ENCODE data around the gene TSEN54. TPM values are rescaled to one million over a fixed set of nuclear protein-coding genes. Genes with fewer than 3 reads are reported as not detected.

The TSEN54 gene
- total RNA-seq, 1 donor from 2014 or later, result 92.7 TPM

- H3K27me3 ChIP-seq, result no peaks in the 10 kb centered on the region
These were observed 47.9 kb downstream of the TSEN54 start for GRCh38 chr17:75564195-75564594.

GRCh38 chr17:75565066-75565465 lies 48.7 kb downstream of the TSEN54 start:
- Histone ChIP-seq H3K9me3 (no peaks in the 10 kb centered on the region), H3K4me3 (no peak overlapping the region), H3K27ac (no peak overlapping the region), H3K36me3 (peaks cover 3 to 18% of the 10 kb centered on the region in 2 donors), H3K27me3 (no peaks in the 10 kb centered on the region), H3K4me1 (no peaks in the 10 kb centered on the region)
- no peak for TF ChIP-seq CTCF (IDR thresholded peaks at IDR 0.05)
- intact Hi-C loops (cut with DNase I), result no loop called here
- DNase-seq (ENCODE audit: low spot score in 2 of 2), result no peak

More at GRCh38 chr17:75564195-75564594, 47.9 kb downstream of the TSEN54 start:
- H3K9me3 ChIP-seq, result no peaks in the 10 kb centered on the region
- H3K27ac ChIP-seq, result no peak overlapping the region
- no peak for TF ChIP-seq CTCF (IDR thresholded peaks at IDR 0.05)
- intact Hi-C loops (cut with DNase I), result no loop called here
- H3K36me3 ChIP-seq, result peaks cover 3 to 18% of the 10 kb centered on the region in 2 donors
- no peak for DNase-seq (ENCODE audit: low spot score in 2 of 2)
- no peak overlapping the region for H3K4me3 ChIP-seq
- no peaks in the 10 kb centered on the region for H3K4me1 ChIP-seq

DNA sequence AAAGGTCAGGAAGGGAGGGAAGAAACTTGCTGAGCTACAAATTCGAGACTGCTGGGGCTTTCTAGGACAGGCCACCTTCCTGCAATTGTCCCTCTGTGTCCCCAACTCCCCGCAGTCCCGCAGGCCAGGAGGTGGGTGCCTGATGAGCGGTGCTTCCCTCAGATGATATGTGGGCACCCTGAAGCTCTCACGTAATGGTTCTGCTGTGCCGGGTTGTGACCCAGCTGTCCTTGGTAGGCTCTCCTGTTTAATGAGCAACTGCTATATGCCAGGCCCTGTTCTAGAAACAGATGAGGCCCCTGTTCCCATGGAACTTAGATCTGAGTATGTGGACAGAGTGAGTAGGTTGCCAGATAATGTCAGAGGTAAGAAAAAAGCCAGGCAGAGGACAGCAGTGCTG lies 49.3 kb downstream of the TSEN54 start:
- Histone ChIP-seq H3K9me3 (no peaks in the 10 kb centered on the region), H3K4me3 (no peak overlapping the region), H3K27me3 (no peaks in the 10 kb centered on the region), H3K36me3 (peaks cover 3 to 18% of the 10 kb centered on the region in 2 donors), H3K4me1 (no peaks in the 10 kb centered on the region), H3K27ac (no peak overlapping the region)
- no peak for TF ChIP-seq CTCF (IDR thresholded peaks at IDR 0.05)
- no peak for DNase-seq (ENCODE audit: low spot score in 2 of 2)
- intact Hi-C loops (cut with DNase I), result no loop called here

- Histone ChIP-seq H3K9me3 (no peaks in the 10 kb centered on the region), H3K36me3 (peaks cover 3 to 18% of the 10 kb centered on the region in 2 donors), H3K4me1 (no peaks in the 10 kb centered on the region), H3K4me3 (no peak overlapping the region), H3K27me3 (no peaks in the 10 kb centered on the region), H3K27ac (no peak overlapping the region)
- no peak for DNase-seq (ENCODE audit: low spot score in 2 of 2)
- no peak for TF ChIP-seq CTCF (IDR thresholded peaks at IDR 0.05)
- intact Hi-C loops (cut with DNase I), result no loop called here
These were observed 50.1 kb downstream of the TSEN54 start for GRCh38 chr17:75566416-75566815.

- H3K4me3 ChIP-seq, result no peak overlapping the region
- no peak for DNase-seq (ENCODE audit: low spot score in 2 of 2)
- peaks cover 3 to 18% of the 10 kb centered on the region in 2 donors for H3K36me3 ChIP-seq
- no peak for TF ChIP-seq CTCF (IDR thresholded peaks at IDR 0.05)
- H3K4me1 ChIP-seq, result no peaks in the 10 kb centered on the region
- H3K27ac ChIP-seq, result no peak overlapping the region
- intact Hi-C loops (cut with DNase I), result no loop called here
- no peaks in the 10 kb centered on the region for H3K27me3 ChIP-seq
- no peaks in the 10 kb centered on the region for H3K9me3 ChIP-seq
These were observed 50.5 kb downstream of the TSEN54 start for GRCh38 chr17:75566834-75567233.

All from ascending aorta (tissue), 2 donors.